PC-9 (cell line): ENCODE measurements around the gene ENO4. TPM values are rescaled to one million over a fixed set of nuclear protein-coding genes. Genes with fewer than 3 reads are reported as not detected.

Experiments
- BruUV-seq: library from RNA; stranded (reverse); fragments of 400-500 nt; replicated peaks from 2 replicates; lab custom pipeline; 2021; lab: Mats Ljungman, UMichigan
- CTCF ChIA-PET: fragments of 300-600 bp; sonication (Branson Sonifier 250); formaldehyde crosslinking; loops from one replicate; lab custom pipeline; 2022; ENCODE audit warnings: antibody characterized with exemption; lab: Charles Lee
- POLR2A ChIA-PET: fragments of 300-600 bp; sonication (Branson Sonifier 250); formaldehyde crosslinking; loops from one replicate; lab custom pipeline; 2022; ENCODE audit warnings: antibody characterized with exemption; ENCODE audit not compliant: unreplicated experiment; lab: Charles Lee
- DNase-seq, 2 experiments: peaks; one replicate each; pipeline versions ENCODE4 v3.0.0 to v3.0.0-alpha.2; 2015 to 2022; ENCODE audit warnings: mixed read lengths in 1 of 2
- H2AFZ ChIP-seq: fragments of 200-600 bp; sonication (generic); 2 replicates; pipeline ENCODE4 v1.8.1; 2017; ENCODE audit warnings: antibody characterized with exemption
- H3F3A ChIP-seq: fragments of 200-600 bp; sonication (generic); 2 replicates; pipeline ENCODE4 v1.8.1; 2017; ENCODE audit warnings: antibody characterized with exemption, mild to moderate bottlenecking, low read depth; ENCODE audit not compliant: insufficient read depth
- H3K27ac ChIP-seq: fragments of 200-600 bp; sonication (generic); 2 replicates; pipeline ENCODE4 v1.6.1; 2016; ENCODE audit warnings: mixed run types
- H3K27me3 ChIP-seq: fragments of 200-600 bp; sonication (generic); 2 replicates; pipeline ENCODE4 v1.6.1; 2016; ENCODE audit warnings: low read depth, mixed run types; ENCODE audit not compliant: insufficient read depth
- H3K36me3 ChIP-seq: fragments of 200-600 bp; sonication (generic); 2 replicates; pipeline ENCODE4 v1.6.1; 2016; ENCODE audit warnings: low read depth, mixed run types
- H3K4me1 ChIP-seq: fragments of 200-600 bp; sonication (generic); replicated peaks from 2 replicates; pipeline ENCODE4 v1.6.1; 2016; ENCODE audit warnings: mixed run types; ENCODE audit not compliant: insufficient read depth
- H3K4me2 ChIP-seq: fragments of 200-600 bp; sonication (generic); 2 replicates; pipeline ENCODE4 v1.6.1; 2017; ENCODE audit warnings: mixed run types
- H3K4me3 ChIP-seq: fragments of 200-600 bp; sonication (generic); 2 replicates; pipeline ENCODE4 v1.6.1; 2016; ENCODE audit warnings: mixed run types
- H3K79me2 ChIP-seq: fragments of 200-600 bp; sonication (generic); 2 replicates; pipeline ENCODE4 v1.6.1; 2017; ENCODE audit warnings: low read depth, mixed run types
- H3K9me2 ChIP-seq: fragments of 200-600 bp; sonication (generic); 2 replicates; pipeline ENCODE4 v1.8.1; 2017; ENCODE audit warnings: mild to moderate bottlenecking; ENCODE audit not compliant: insufficient read depth
- H3K9me3 ChIP-seq: fragments of 200-600 bp; sonication (generic); 2 replicates; pipeline ENCODE4 v1.8.1; 2016; ENCODE audit warnings: low read depth; ENCODE audit not compliant: insufficient read depth
- H4K20me1 ChIP-seq: fragments of 200-600 bp; sonication (generic); 2 replicates; pipeline ENCODE4 v1.8.1; 2017; ENCODE audit not compliant: insufficient read depth
- CTCF ChIP-seq: fragments of 200-600 bp; sonication (generic); conservative IDR thresholded peaks from 2 replicates; pipeline ENCODE4 v1.6.1; 2017; ENCODE audit warnings: mixed run types, antibody characterized with exemption, mild to moderate bottlenecking, moderate library complexity
- EZH2 ChIP-seq: fragments of 200-600 bp; sonication (generic); IDR thresholded peaks from 2 replicates; pipeline ENCODE4 v1.8.0; 2017; ENCODE audit warnings: antibody characterized with exemption, low read depth
- intact Hi-C: fragments of 100-400 bp; cut with micrococcal nuclease; formaldehyde crosslinking; loops from one replicate; pipeline ENCODE4 v1.10.0; 2022; ENCODE audit not compliant: unreplicated experiment
- total RNA-seq: library from RNA; stranded (reverse); gene quantifications from 2 replicates; pipeline ENCODE4 v1.2.3, GENCODE V29; 2021

The ENO4 gene
- total RNA-seq, 1 experiment from 2014 or later, result 0.79 TPM

GRCh38 chr10:116866066-116866465 lies 16.8 kb downstream of the ENO4 start:
- no peak overlapping the region for H3K4me2 ChIP-seq

GRCh38 chr10:116866987-116867595 lies 17.8 kb downstream of the ENO4 start:
- H3K4me3 ChIP-seq, result no peak overlapping the region
- H3K4me2 ChIP-seq, result no peak overlapping the region
- intact Hi-C loops, result no loop called here
- H3K36me3 ChIP-seq, result no peaks in the 10 kb centered on the region
- H3F3A ChIP-seq, result no peaks in the 10 kb centered on the region
- H3K4me1 ChIP-seq, result no peaks in the 10 kb centered on the region
- ChIA-PET POLR2A (no interaction called here), CTCF (interaction anchor here (0.6 kb wide), 1 partner anchor 396 kb away, joined by 4 read pairs; no protein-coding TSS in a partner anchor)
- no peak overlapping the region for H2AFZ ChIP-seq
- no peaks in the 10 kb centered on the region for H3K9me3 ChIP-seq
- no peaks in the 10 kb centered on the region for H3K79me2 ChIP-seq
- DNase-seq, result no peak
- no peaks in the 10 kb centered on the region for H3K27me3 ChIP-seq
- TF ChIP-seq CTCF (no peak), EZH2 (no peak)
- H4K20me1 ChIP-seq, result no peaks in the 10 kb centered on the region
- no peak overlapping the region for H3K27ac ChIP-seq
- H3K9me2 ChIP-seq, result no peaks in the 10 kb centered on the region
- no TSS peak for BruUV-seq

More at GRCh38 chr10:116866066-116866465, 16.8 kb downstream of the ENO4 start:
- DNase-seq, result no peak
- intact Hi-C loops, result no loop called here
- ChIA-PET CTCF (no interaction called here), POLR2A (no interaction called here)
- Histone ChIP-seq H3K9me3 (no peaks in the 10 kb centered on the region), H3K36me3 (no peaks in the 10 kb centered on the region), H3K27me3 (no peaks in the 10 kb centered on the region), H3K9me2 (no peaks in the 10 kb centered on the region), H3F3A (no peaks in the 10 kb centered on the region), H3K27ac (no peak overlapping the region), H2AFZ (no peak overlapping the region), H4K20me1 (no peaks in the 10 kb centered on the region), H3K79me2 (no peaks in the 10 kb centered on the region), H3K4me1 (no peaks in the 10 kb centered on the region), H3K4me3 (no peak overlapping the region)
- TF ChIP-seq CTCF, result no peak
- no TSS peak for BruUV-seq

DNA sequence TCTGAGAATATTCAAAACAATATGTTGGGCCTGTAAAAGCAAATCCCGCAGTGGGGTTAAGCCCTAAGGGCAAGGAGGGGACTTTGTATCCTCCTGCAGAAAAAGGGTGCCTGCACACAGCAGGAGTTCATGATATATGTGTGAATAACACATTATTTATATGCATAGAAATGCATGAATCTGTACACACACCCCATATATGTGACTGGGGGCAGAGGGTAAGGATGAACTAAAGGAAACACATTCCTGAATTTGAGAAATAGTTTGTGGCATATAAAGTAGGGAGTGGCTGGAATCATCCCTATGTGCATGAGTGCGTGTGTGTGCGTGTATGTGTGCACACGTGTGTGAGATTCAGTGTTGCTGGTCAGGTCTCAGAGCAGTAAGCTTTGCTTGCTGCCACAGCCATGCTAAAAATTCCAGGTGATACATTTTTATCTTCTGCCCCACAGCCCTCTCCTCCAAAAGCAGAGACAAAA lies 18.9 kb downstream of the ENO4 start:
- Histone ChIP-seq H3K27ac (no peak overlapping the region), H3K79me2 (no peaks in the 10 kb centered on the region), H3K4me3 (no peak overlapping the region), H3K9me3 (no peaks in the 10 kb centered on the region), H3K4me2 (no peak overlapping the region), H3K4me1 (no peaks in the 10 kb centered on the region), H3K27me3 (no peaks in the 10 kb centered on the region), H4K20me1 (no peaks in the 10 kb centered on the region), H2AFZ (no peak overlapping the region), H3K9me2 (no peaks in the 10 kb centered on the region), H3F3A (no peaks in the 10 kb centered on the region), H3K36me3 (no peaks in the 10 kb centered on the region)
- no peak for DNase-seq
- intact Hi-C loops, result no loop called here
- no TSS peak for BruUV-seq
- ChIA-PET CTCF (no interaction called here), POLR2A (no interaction called here)
- TF ChIP-seq CTCF (no peak), EZH2 (no peak)
